CD4-positive, alpha-beta T cell treated with Interleukin-12 subunit alpha and Interleukin-12 subunit beta, for 1 hour (primary cell): ENCODE data around the gene MRPL32.
"Not testable (repeated sequence)": the region's sequence is repeated elsewhere in the genome, so short reads cannot be mapped to it uniquely, and the experiment has no call there.

Experiments used
- DNase-seq: peaks from one replicate; pipeline ENCODE4 v3.0.0-alpha.2; 2020

The MRPL32 gene

GRCh38 chr7:42931834-42932651 lies at the start of gene MRPL32, which contains the start of gene PSMA2:
MRPL32 (plus strand) TSS chr7:42932376; CDS start chr7:42932387, 11 bp downstream.
PSMA2 (minus strand) TSS chr7:42932174; CDS start chr7:42932158, 16 bp downstream.
- DNase-seq: peak; percentile 97

- DNase-seq: no peak
These were observed 48.2 kb upstream of the MRPL32 start for GRCh38 chr7:42883950-42884349.

GRCh38 chr7:42885183-42885582 lies 47.0 kb upstream of the MRPL32 start:
- not testable (repeated sequence) for DNase-seq

GRCh38 chr7:42886129-42886528 lies 46.0 kb upstream of the MRPL32 start:
- no peak for DNase-seq

- no peak for DNase-seq
These were observed 45.2 kb upstream of the MRPL32 start for GRCh38 chr7:42886893-42887505.

GRCh38 chr7:42893346-42894240 lies 38.6 kb upstream of the MRPL32 start:
- DNase-seq: no peak

GRCh38 chr7:42900842-42901241 lies 31.3 kb upstream of the MRPL32 start:
- DNase-seq: no peak

GRCh38 chr7:42902331-42902730 lies 29.8 kb upstream of the MRPL32 start:
- no peak for DNase-seq

GRCh38 chr7:42906181-42906580 lies 26.0 kb upstream of the MRPL32 start:
- DNase-seq: no peak

GRCh38 chr7:42907316-42907715 lies 24.9 kb upstream of the MRPL32 start:
- DNase-seq: no peak

GRCh38 chr7:42910306-42910705 lies 21.9 kb upstream of the MRPL32 start:
- DNase-seq: no peak

- DNase-seq: peak; percentile 95
These were observed 20.4 kb upstream of the MRPL32 start, which contains the start of gene C7orf25 for GRCh38 chr7:42911454-42912447. C7orf25 (minus strand) TSS chr7:42912070; CDS start chr7:42910900, 1,170 bp downstream.

- no peak for DNase-seq
These were observed 18.6 kb upstream of the MRPL32 start for GRCh38 chr7:42913591-42913990.

GRCh38 chr7:42914009-42914408 lies 18.2 kb upstream of the MRPL32 start:
- no peak for DNase-seq

- DNase-seq: no peak
These were observed 17.6 kb upstream of the MRPL32 start for GRCh38 chr7:42914421-42915045.

- DNase-seq: no peak
These were observed 16.8 kb upstream of the MRPL32 start for GRCh38 chr7:42915356-42915755.

- no peak for DNase-seq
These were observed 10.0 kb upstream of the MRPL32 start for GRCh38 chr7:42922017-42922753.

GRCh38 chr7:42924223-42924838 lies 7.8 kb upstream of the MRPL32 start:
- DNase-seq: no peak

- no peak for DNase-seq
These were observed 6.5 kb upstream of the MRPL32 start for GRCh38 chr7:42925630-42926029.

- DNase-seq: no peak
These were observed 6.0 kb upstream of the MRPL32 start for GRCh38 chr7:42926204-42926603.
